Lung (tissue), 12 donors: ENCODE data around the gene PEX14. TPM values are rescaled to one million over a fixed set of nuclear protein-coding genes. Genes with fewer than 3 reads are reported as not detected.

Experiments used
- ATAC-seq: fragments of 200-7000 bp; cut with Tn5 transposase; one replicate; pipeline ENCODE4 v1.9.1; 2020; ENCODE audit warnings: moderate number of reproducible peaks; ENCODE audit not compliant: insufficient read depth, low FRiP score
- DNase-seq, 3 donors: peaks; one replicate each; pipeline ENCODE4 v3.0.0-alpha.2; 2013 to 2017
- H3K27ac ChIP-seq, 2 donors: one replicate each; pipeline ENCODE4 v1.5.1; 2013; ENCODE audit warnings: mild to moderate bottlenecking in 2 of 2, moderate library complexity in 2 of 2, control low read depth in 1 of 2, inconsistent platforms in 1 of 2, low read depth in 1 of 2, low read length in 1 of 2
- H3K27me3 ChIP-seq, 3 donors: one replicate each; pipeline ENCODE4 v1.5.1; 2013; ENCODE audit warnings: low read length in 2 of 3; ENCODE audit not compliant: control insufficient read depth in 3 of 3, insufficient read depth in 3 of 3
- H3K36me3 ChIP-seq, 4 donors: one replicate each; pipeline ENCODE4 v1.5.1; 2013; ENCODE audit warnings: low read length in 4 of 4, mild to moderate bottlenecking in 1 of 4, moderate library complexity in 1 of 4; ENCODE audit not compliant: control insufficient read depth in 4 of 4, insufficient read depth in 4 of 4
- H3K4me1 ChIP-seq, 5 donors: one replicate each; pipeline ENCODE4 v1.5.1; 2013; ENCODE audit warnings: low read length in 5 of 5, mild to moderate bottlenecking in 2 of 5, moderate library complexity in 1 of 5; ENCODE audit not compliant: control insufficient read depth in 5 of 5, insufficient read depth in 5 of 5
- H3K4me3 ChIP-seq: one replicate; pipeline ENCODE4 v1.5.1; 2013; ENCODE audit warnings: mild to moderate bottlenecking, control low read depth, moderate library complexity
- H3K9ac ChIP-seq, 2 donors: one replicate each; pipeline ENCODE4 v1.5.1; 2013; ENCODE audit warnings: low read length in 2 of 2, control low read depth in 1 of 2; ENCODE audit not compliant: insufficient read depth in 1 of 2
- H3K9me3 ChIP-seq, 4 donors: one replicate each; pipeline ENCODE4 v1.5.1; 2013; ENCODE audit warnings: low read length in 3 of 4, mild to moderate bottlenecking in 1 of 4, moderate library complexity in 1 of 4; ENCODE audit not compliant: control insufficient read depth in 4 of 4, insufficient read depth in 3 of 4
- WGBS, 2 donors: extraction: QIAGEN DNeasy Blood & Tissue Kit; methylation state at CpG; one replicate each; pipeline ENCODE4 v1.1.7; 2013; 5-methylcytosine and 5-hydroxymethylcytosine counted together
- polyA plus RNA-seq, 2 donors: library from polyadenylated mRNA; stranded (reverse); fragments of 200-250 nt; gene quantifications; one replicate each; pipeline ENCODE4 v1.2.1, GENCODE V29; 2013
- total RNA-seq, 2 donors: library from RNA; depleted of rRNA in 1 of 2; stranded (reverse); fragments of >200 nt in 1 of 2; gene quantifications; one replicate each; pipeline ENCODE4 v1.2.1, GENCODE V29; 2014 to 2021
- TF ChIP-seq, protein P1 (sequence below): IDR thresholded peaks from 2 replicates; pipeline ENCODE4 v1.5.1; 2012; ENCODE audit warnings: mild to moderate bottlenecking; ENCODE audit errors: control extremely low read depth, extremely low read depth
- donor health status: control.
- donor health status: control.
- donor health status: Bipolar disorder and iron deficiency.
- donor health status: healthy.
- donor health status: DM: yes; HTN: yes; CAD: no.

PEX14 gene
- total and polyA plus RNA-seq, 4 donors = 18.1 to 29.2 (median 20.8) TPM

DNA sequence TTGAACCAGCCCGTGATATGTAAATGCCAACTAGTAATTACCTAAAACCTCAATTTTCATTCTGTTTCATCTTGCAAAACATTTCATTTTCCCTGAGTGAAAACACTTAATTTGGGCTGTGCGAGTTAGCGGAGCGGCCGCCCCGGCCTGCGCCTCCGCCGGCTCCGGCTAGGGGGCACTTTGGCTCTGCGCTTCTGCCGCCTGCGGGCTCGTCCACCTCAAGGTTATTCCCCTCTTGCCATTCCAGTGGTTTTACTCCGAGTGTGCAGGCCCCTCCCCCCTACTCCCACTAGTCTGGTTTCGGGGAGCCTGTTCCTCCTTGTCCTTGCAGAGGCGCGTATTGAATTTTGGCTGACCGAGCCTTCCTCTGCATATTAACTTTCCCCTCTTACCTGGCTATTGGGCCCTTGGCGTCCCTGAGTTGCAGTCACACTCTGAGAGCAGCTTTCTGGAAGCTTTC lies 55.6 kb downstream of the PEX14 start:
- Histone ChIP-seq H3K4me1 (peaks cover 5 to 26% (median 11%) of the 10 kb centered on the region in 5 donors), H3K36me3 (no peaks in the 10 kb centered on the region), H3K9me3 (peaks cover 0 to 1% (median 0%) of the 10 kb centered on the region in 4 donors), H3K27me3 (no peaks in the 10 kb centered on the region), H3K27ac (peak overlapping the region in 1 of 2 donors; percentile 63), H3K4me3 (no peak overlapping the region), H3K9ac (no peak overlapping the region)
- 18 to 21% methylated on average over 20 of the region's 20 CpGs for WGBS, 2 donors
- ATAC-seq (peak; percentile 73), DNase-seq (peak; percentile 80 to 86 (median 85))
- TF ChIP-seq, protein P1, sequence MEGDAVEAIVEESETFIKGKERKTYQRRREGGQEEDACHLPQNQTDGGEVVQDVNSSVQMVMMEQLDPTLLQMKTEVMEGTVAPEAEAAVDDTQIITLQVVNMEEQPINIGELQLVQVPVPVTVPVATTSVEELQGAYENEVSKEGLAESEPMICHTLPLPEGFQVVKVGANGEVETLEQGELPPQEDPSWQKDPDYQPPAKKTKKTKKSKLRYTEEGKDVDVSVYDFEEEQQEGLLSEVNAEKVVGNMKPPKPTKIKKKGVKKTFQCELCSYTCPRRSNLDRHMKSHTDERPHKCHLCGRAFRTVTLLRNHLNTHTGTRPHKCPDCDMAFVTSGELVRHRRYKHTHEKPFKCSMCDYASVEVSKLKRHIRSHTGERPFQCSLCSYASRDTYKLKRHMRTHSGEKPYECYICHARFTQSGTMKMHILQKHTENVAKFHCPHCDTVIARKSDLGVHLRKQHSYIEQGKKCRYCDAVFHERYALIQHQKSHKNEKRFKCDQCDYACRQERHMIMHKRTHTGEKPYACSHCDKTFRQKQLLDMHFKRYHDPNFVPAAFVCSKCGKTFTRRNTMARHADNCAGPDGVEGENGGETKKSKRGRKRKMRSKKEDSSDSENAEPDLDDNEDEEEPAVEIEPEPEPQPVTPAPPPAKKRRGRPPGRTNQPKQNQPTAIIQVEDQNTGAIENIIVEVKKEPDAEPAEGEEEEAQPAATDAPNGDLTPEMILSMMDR = peak; percentile 61

DNA sequence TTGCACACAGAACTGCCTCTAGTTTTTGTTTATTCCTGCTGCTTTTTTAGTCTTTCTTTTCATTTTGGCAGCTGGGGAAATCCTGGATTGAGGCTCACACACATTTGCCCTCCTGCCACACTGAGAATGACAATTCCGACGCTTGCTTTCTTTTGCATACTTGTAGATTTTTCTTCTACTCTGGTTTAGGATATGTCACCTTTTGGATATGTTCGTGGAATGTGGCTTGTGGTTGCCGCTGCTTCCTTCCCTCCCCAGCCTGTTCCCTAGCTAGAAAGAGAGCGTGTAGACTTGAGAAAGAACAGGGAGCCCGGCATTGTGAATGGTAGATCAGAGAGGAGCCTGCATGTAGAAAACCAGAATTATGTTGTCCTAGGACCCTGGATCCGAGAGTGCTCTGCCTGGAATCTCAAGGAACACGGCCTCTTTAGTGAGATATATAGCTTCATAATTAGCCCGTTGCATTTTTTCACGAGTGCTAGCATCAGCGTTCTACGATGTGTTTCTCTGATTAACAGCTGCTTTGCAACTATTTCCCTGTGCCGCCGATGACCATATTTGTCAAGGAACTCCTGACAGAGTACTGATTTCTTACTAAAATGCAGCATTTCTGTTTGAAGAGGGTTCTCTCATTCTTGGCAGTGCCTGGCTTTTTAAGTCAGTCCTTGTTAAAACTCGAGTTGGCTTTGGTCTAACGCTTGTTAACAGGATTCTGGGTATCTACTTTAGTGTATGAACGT lies 56.2 kb downstream of the PEX14 start:
- no peak for ATAC-seq

DNA sequence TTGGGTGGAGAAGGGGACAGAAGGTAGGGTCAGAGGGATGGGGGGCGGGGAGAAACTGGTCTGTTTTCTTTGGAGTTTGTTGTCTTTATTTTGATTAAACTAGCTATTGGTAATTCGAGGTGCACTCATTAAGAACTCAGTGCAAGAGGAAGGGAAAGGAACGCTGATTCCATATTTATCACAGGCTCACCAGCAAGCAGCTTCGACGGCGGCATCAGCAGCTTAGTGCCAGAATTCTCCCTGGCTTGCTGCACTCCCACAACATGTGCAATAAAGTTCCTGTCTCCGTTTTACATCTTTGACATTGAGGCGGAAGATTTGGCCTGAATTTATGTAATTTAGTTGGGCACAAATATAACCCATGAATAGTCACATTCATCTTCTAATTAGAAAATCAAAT lies 57.6 kb downstream of the PEX14 start:
- no peak overlapping the region for H3K9ac ChIP-seq
- no peak overlapping the region for H3K27ac ChIP-seq
- no peak for DNase-seq
- no peaks in the 10 kb centered on the region for H3K27me3 ChIP-seq
- H3K4me3 ChIP-seq = no peak overlapping the region
- WGBS, 2 donors = 91 to 93% methylated on average over 8 of the region's 8 CpGs
- TF ChIP-seq, protein P1 = no peak
- H3K4me1 ChIP-seq = peaks cover 5 to 26% (median 11%) of the 10 kb centered on the region in 5 donors
- ATAC-seq = no peak
- peaks cover 0 to 1% (median 0%) of the 10 kb centered on the region in 4 donors for H3K9me3 ChIP-seq
- H3K36me3 ChIP-seq = peaks cover 0 to 7% (median 2%) of the 10 kb centered on the region in 4 donors

More for the DNA sequence above, 56.2 kb downstream of the PEX14 start:
- TF ChIP-seq, protein P1 = no peak
- peak in 2 of 3 donors; percentile 52 to 58 for DNase-seq
- peaks cover 5 to 26% (median 11%) of the 10 kb centered on the region in 5 donors for H3K4me1 ChIP-seq
- no peak overlapping the region for H3K9ac ChIP-seq
- no peaks in the 10 kb centered on the region for H3K27me3 ChIP-seq
- H3K36me3 ChIP-seq = no peaks in the 10 kb centered on the region
- H3K4me3 ChIP-seq = no peak overlapping the region
- peak overlapping the region in 1 of 2 donors; percentile 63 for H3K27ac ChIP-seq
- 35 to 49% methylated on average over 17 of the region's 17 CpGs for WGBS, 2 donors
- H3K9me3 ChIP-seq = peaks cover 0 to 1% (median 0%) of the 10 kb centered on the region in 4 donors
